Neutrophil (primary cell): Measurements from ENCODE around the gene FADS3.

ENCODE experiments used
- H3K27ac ChIP-seq: fragments of 200-600 bp; sonication (generic); 2 replicates; pipeline ENCODE4 v1.5.1; 2016; ENCODE audit warnings: mild to moderate bottlenecking, moderate library complexity
- H3K27me3 ChIP-seq: fragments of 200-600 bp; sonication (generic); 2 replicates; pipeline ENCODE4 v1.6.0; 2016; ENCODE audit warnings: mild to moderate bottlenecking
- H3K36me3 ChIP-seq: fragments of 200-600 bp; sonication (generic); 2 replicates; pipeline ENCODE4 v1.5.1; 2017
- H3K4me1 ChIP-seq, 2 experiments: fragments of 200-600 bp in 1 of 2; sonication (generic) in 1 of 2; 1 replicate in 1 of 2; 2 replicates in 1 of 2; pipeline versions ENCODE4 v1.5.1 to v1.6.1; 2013 to 2016; ENCODE audit warnings: low read depth in 1 of 2, low read length in 1 of 2, mild to moderate bottlenecking in 1 of 2, moderate library complexity in 1 of 2; ENCODE audit not compliant: control insufficient read depth in 1 of 2, insufficient read depth in 1 of 2
- H3K4me3 ChIP-seq, 2 experiments: fragments of 200-600 bp in 1 of 2; sonication (generic) in 1 of 2; 1 replicate in 1 of 2; 2 replicates in 1 of 2; pipeline ENCODE4 v1.5.1; 2013 to 2016; ENCODE audit warnings: low read depth in 1 of 2, low read length in 1 of 2, mild to moderate bottlenecking in 1 of 2, moderate library complexity in 1 of 2
- H3K9me3 ChIP-seq: fragments of 200-600 bp; sonication (generic); 2 replicates; pipeline ENCODE4 v1.5.1; 2016
- CTCF ChIP-seq: fragments of 200-600 bp; sonication (generic); IDR thresholded peaks from 2 replicates; pipeline ENCODE4 v1.5.1; 2016; ENCODE audit warnings: antibody characterized with exemption

The FADS3 gene

DNA sequence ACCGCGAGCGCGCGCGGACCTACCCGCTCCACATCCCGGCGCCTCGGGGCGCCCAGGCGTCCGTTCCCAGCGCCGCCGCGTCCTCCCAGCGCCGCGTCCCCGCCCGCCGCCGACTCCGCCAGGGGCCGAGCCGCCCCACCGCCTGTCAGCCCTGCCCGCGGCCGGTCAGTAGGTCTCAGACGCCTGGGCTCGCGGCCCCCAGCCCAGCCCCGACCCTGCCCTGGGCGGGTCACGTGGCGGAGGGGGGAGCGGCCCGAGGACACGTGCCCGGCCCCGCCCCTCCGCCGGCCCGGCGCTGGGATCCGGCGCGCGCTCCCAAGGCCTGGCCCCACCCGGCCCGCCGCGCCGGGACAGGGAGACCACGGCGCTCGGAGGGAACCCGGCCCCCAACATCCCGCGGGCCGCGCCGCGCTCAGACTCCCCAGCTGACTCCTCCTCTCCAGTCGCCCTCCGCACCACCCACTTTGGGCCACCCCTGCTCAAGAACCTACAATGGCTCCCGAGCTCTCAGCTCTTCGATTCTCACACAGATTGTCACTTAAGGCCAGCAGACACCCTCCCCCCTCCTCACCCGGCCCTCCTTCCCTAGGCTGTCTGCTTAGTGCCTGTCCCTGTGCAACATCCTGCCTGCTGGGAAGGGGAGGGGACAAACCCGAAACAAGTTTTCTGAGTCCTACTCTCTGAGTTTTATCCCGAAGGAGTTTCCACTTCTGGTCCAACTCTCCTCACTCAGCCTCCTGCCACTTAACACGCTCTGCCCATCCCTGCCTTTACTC is 26.2 kb upstream of the FADS3 start, which contains the start of gene RAB3IL1:
Gene RAB3IL1 (minus strand): TSS at position 233 of the 776 bp plus-strand sequence. CDS start 199 bp downstream, at position 34.
- Histone ChIP-seq H3K27ac (no peak within 1 kb of the TSS), H3K9me3 (no peaks in the 10 kb centered on the region), H3K4me3 (peak within 1 kb of the TSS; percentile 54 to 57), H3K27me3 (peaks cover 61% of the 10 kb centered on the region), H3K4me1 (peaks cover 56 to 66% of the 10 kb centered on the region in 2 experiments), H3K36me3 (no peaks in the 10 kb centered on the region)
- no peak for TF ChIP-seq CTCF

DNA sequence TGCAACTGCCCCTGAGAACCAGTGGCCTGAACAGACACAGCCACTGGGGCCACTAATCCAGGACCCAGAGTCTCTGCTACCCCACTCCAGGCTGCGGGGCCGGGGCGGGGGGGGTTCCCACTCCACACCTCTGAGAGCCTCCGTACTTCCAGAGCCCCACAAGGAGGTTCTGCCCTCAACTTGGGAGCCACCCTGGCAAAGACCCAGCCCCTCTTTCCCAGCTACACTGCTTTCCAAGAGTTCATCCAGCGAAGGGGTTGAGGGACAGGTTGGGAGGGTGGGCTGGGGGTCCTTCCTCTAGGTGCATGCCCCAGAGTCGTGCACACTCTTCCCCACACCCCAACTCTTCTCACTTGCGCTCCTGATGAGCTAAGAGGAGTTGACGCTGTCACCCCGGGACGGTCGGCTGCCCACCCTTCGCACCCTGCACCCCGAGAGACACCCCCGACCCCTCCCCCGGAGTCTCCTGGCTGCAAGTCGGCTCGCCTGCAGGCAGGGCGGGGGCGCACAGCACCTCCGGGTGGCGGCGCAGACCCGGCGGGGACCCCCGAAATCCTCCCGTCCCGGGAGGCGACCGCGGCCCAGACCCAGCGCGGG is 25.5 kb upstream of the FADS3 start:
- H3K9me3 ChIP-seq: no peaks in the 10 kb centered on the region
- no peaks in the 10 kb centered on the region for H3K36me3 ChIP-seq
- peak overlapping the region; percentile 54 to 57 for H3K4me3 ChIP-seq
- peaks cover 61% of the 10 kb centered on the region for H3K27me3 ChIP-seq
- TF ChIP-seq CTCF: no peak
- H3K27ac ChIP-seq: no peak overlapping the region
- peaks cover 56 to 66% of the 10 kb centered on the region in 2 experiments for H3K4me1 ChIP-seq

DNA sequence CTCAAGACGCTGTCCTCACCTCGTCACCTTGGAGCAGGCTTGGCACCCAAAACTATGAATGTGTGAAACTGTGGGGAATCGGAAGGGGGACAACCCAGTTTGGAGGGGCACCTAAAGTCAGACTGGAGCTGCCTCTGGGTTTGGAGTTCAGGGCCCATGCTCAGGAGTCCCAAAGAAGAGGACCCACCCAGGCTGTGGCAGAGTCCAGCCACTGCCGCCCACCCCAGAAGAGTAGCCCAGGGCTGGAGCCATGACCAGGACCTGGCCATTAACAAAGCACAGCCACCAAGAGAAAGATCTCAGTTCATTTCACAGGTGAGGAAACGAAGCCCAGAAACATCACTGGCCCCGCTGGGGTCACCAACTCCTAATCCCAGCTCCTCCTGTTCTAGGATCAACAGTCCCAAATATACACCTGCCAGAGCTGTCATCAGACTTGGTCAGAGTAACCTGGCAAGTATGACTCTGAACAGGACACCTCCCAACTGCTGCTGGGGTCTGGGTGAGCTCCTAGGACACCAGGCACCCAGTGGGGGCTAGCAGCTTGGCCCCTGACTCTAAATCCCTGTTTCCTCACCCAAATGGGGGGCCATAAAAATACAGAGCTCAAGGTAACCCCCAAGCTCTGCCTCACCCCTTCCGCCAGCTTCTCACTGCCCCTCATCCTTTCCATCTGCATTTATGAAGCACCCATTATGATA is 23.3 kb upstream of the FADS3 start:
- H3K4me3 ChIP-seq: no peak overlapping the region
- no peaks in the 10 kb centered on the region for H3K36me3 ChIP-seq
- no peak overlapping the region for H3K27ac ChIP-seq
- no peaks in the 10 kb centered on the region for H3K9me3 ChIP-seq
- H3K27me3 ChIP-seq: peaks cover 61% of the 10 kb centered on the region
- H3K4me1 ChIP-seq: peaks cover 58 to 68% of the 10 kb centered on the region in 2 experiments
- no peak for TF ChIP-seq CTCF

GRCh38 chr11:61913699-61914395 is 22.5 kb upstream of the FADS3 start:
- Histone ChIP-seq H3K27ac (no peak overlapping the region), H3K4me1 (peaks cover 56 to 60% of the 10 kb centered on the region in 2 experiments), H3K27me3 (peaks cover 56% of the 10 kb centered on the region), H3K36me3 (no peaks in the 10 kb centered on the region), H3K9me3 (no peaks in the 10 kb centered on the region), H3K4me3 (no peak overlapping the region)
- no peak for TF ChIP-seq CTCF

GRCh38 chr11:61912991-61913698 is 21.8 kb upstream of the FADS3 start:
- Histone ChIP-seq H3K4me3 (peak overlapping the region in 1 of 2 experiments; percentile 17), H3K27ac (peak overlapping the region; percentile 48), H3K4me1 (peaks cover 50 to 53% of the 10 kb centered on the region in 2 experiments), H3K9me3 (no peaks in the 10 kb centered on the region), H3K27me3 (peaks cover 49% of the 10 kb centered on the region), H3K36me3 (no peaks in the 10 kb centered on the region)
- TF ChIP-seq CTCF: no peak
